Measurements from ENCODE around the gene ATRN.

- TF ChIP-seq CTCF (IDR thresholded peaks at IDR 0.05) (no peak), POLR2AphosphoS5 (IDR thresholded peaks at IDR 0.05) (no peak), POLR2A (IDR thresholded peaks at IDR 0.05) (no peak), EP300 (IDR thresholded peaks at IDR 0.05) (no peak)
Measured at GRCh38 chr20:3677733-3678132, 206.9 kb downstream of the ATRN start.

Data from stomach (tissue), 4 donors.